NT2/D1 (cell line): ENCODE results near the gene KRTAP22-1.

ENCODE experiments used
- DNase-seq: peaks from one replicate; pipeline ENCODE4 v3.0.0-alpha.2; 2011; ENCODE audit warnings: low read depth, low spot score
- H3K27me3 ChIP-seq: 2 replicates; pipeline ENCODE4 v1.6.0; 2011; ENCODE audit warnings: mild to moderate bottlenecking; ENCODE audit not compliant: insufficient read length, insufficient read depth
- H3K36me3 ChIP-seq: 2 replicates; pipeline ENCODE4 v1.6.1; 2011; ENCODE audit warnings: mild to moderate bottlenecking, low read length, mixed read lengths; ENCODE audit not compliant: insufficient read depth, insufficient read length
- H3K4me1 ChIP-seq: 2 replicates; pipeline ENCODE4 v1.5.1; 2011; ENCODE audit not compliant: insufficient read depth, insufficient read length
- H3K4me3 ChIP-seq: 2 replicates; pipeline ENCODE4 v1.5.1; 2011; ENCODE audit warnings: low read depth; ENCODE audit not compliant: insufficient read length
- H3K9ac ChIP-seq: 2 replicates; pipeline ENCODE4 v1.6.0; 2011; ENCODE audit warnings: low read depth; ENCODE audit not compliant: insufficient read length
- H3K9me3 ChIP-seq: 2 replicates; pipeline ENCODE4 v1.5.1; 2011; ENCODE audit warnings: mild to moderate bottlenecking, low read length; ENCODE audit not compliant: insufficient read depth
- SUZ12 ChIP-seq: IDR thresholded peaks from 2 replicates; pipeline ENCODE4 v1.6.1; 2011; ENCODE audit not compliant: insufficient read length, insufficient read depth; ENCODE audit errors: extremely low read depth
- YY1 ChIP-seq: IDR thresholded peaks from 2 replicates; pipeline ENCODE4 v1.6.1; 2011; ENCODE audit not compliant: insufficient read length, insufficient read depth
- ZNF274 ChIP-seq: IDR thresholded peaks from 2 replicates; pipeline ENCODE4 v1.6.1; 2011; ENCODE audit warnings: mild to moderate bottlenecking, low read depth, low read length

The KRTAP22-1 gene

DNA sequence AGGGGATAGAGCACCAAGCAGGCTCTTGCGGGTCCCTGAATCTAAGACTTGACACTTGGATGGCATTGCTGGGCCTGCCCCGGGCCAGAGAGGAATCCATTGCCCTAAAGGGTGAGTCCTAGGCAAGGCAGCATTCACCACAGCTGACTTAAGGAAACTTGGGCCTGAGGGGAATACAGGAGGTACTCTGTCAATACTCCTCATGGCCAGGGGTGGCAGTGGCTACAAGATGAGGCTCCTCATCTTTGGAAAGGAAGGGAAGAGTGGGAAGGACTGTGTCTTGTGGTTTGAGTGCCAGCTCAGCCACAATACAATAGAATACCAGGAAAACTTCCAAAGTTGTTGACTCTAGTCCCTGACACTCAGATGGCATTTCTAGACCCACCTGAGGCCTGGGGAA lies 5.1 kb downstream of the KRTAP22-1 start:
- TF ChIP-seq YY1 = no peak
- TF ChIP-seq ZNF274 = no peak
- no peak for TF ChIP-seq SUZ12
- H3K36me3 ChIP-seq = no peaks in the 10 kb centered on the region
- DNase-seq = peak; percentile 20
- H3K9me3 ChIP-seq = no peaks in the 10 kb centered on the region
- H3K27me3 ChIP-seq = no peaks in the 10 kb centered on the region
- no peak overlapping the region for H3K4me3 ChIP-seq
- no peaks in the 10 kb centered on the region for H3K4me1 ChIP-seq
- no peak overlapping the region for H3K9ac ChIP-seq

DNA sequence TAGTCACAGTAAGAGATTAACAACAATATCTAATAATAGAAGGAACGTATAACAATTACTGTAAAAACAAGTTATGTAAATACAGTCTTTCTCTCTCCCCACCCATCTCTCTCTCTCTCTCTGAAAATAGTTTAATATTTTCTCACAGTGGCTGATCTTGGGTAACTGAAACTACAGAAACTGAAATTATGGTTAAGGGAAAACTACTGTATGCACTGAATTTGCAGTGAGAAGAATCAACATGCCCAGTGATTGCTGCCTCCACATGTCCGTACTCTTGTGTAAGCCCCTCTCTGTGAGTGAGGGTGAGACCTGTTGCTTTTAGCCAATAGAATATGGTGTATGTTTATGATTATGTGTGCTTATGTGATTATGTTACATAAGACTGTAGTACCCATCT lies 11.2 kb downstream of the KRTAP22-1 start:
- TF ChIP-seq ZNF274 = no peak
- no peak for TF ChIP-seq YY1
- TF ChIP-seq SUZ12 = no peak
- no peaks in the 10 kb centered on the region for H3K9me3 ChIP-seq
- no peaks in the 10 kb centered on the region for H3K27me3 ChIP-seq
- H3K36me3 ChIP-seq = no peaks in the 10 kb centered on the region
- H3K4me1 ChIP-seq = no peaks in the 10 kb centered on the region
- H3K4me3 ChIP-seq = no peak overlapping the region
- no peak for DNase-seq
- H3K9ac ChIP-seq = no peak overlapping the region

DNA sequence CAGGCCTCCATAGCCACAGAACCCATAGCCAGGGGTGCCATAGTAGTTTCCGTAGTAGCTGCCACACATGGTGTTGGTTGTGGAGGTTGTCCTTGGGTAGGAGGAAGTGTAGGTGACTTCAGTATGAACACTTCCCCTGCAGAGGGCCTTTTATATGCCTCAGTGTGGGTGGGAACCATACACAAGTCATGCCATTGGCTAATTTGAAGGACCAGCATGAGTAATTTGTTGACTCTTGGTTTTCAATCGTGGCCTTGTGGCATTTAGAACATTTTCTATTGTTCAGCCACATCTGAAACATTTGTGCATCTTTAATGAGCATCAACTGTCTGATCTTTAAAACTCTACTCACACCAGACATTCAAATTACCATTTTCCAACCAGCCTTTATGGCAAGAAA lies 12.9 kb downstream of the KRTAP22-1 start, which contains the start of gene KRTAP6-1:
TSS of gene KRTAP6-1 (minus strand) at position 95 of the 400 bp plus-strand sequence. CDS start at position 69, 26 bp downstream.
- TF ChIP-seq SUZ12 (no peak), ZNF274 (no peak), YY1 (no peak)
- no peaks in the 10 kb centered on the region for H3K9me3 ChIP-seq
- no peak for DNase-seq
- no peaks in the 10 kb centered on the region for H3K27me3 ChIP-seq
- H3K4me1 ChIP-seq = no peaks in the 10 kb centered on the region
- no peak within 1 kb of the TSS for H3K4me3 ChIP-seq
- H3K9ac ChIP-seq = no peak within 1 kb of the TSS
- H3K36me3 ChIP-seq = no peaks in the 10 kb centered on the region

DNA sequence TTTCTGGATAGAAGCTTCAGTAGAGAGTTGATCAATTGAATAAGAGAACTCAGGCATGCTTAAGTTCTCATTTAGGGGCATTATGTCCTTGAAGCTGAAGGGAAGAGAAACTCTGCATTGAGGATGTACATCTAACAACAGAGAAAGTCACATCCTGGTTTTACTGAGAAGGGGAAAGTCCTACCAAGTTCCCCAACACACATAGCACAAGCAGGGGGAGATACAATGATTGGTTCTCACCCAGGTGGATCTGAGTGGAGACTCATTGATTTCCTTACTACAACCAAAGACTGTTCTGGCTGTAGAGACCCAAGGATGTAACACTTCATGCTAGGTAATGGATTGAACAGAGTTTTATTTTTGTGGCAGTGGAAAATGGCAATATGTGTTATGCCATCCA lies 14.3 kb downstream of the KRTAP22-1 start:
- TF ChIP-seq SUZ12 = no peak
- TF ChIP-seq ZNF274 = no peak
- TF ChIP-seq YY1 = no peak
- Histone ChIP-seq H3K9me3 (no peaks in the 10 kb centered on the region), H3K36me3 (no peaks in the 10 kb centered on the region), H3K4me1 (no peaks in the 10 kb centered on the region), H3K9ac (no peak overlapping the region), H3K4me3 (no peak overlapping the region), H3K27me3 (no peaks in the 10 kb centered on the region)
- no peak for DNase-seq

DNA sequence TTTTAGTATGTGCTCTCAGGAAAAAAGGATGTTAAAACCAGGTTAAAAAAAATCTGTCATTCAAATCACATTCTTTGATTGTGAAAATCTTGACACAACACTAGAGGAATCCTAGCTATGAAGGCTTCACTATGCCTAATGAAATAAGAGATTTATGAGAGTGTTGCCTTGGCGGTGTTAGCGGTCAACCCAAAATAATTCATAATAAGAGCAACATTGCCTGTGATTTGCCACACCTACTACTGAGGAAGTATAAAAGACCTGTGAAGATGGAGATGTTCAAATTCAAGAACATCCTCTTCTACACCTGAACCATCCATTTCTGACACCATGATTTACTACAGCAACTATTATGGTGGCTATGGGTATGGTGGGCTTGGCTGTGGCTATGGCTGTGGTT lies 15.2 kb downstream of the KRTAP22-1 start, which contains the start of gene KRTAP20-1:
TSS of gene KRTAP20-1 (plus strand) at position 301 of the 400 bp plus-strand sequence. CDS start at position 331, 30 bp downstream.
- TF ChIP-seq YY1 (no peak), SUZ12 (no peak), ZNF274 (no peak)
- no peak within 1 kb of the TSS for H3K9ac ChIP-seq
- no peak for DNase-seq
- H3K27me3 ChIP-seq = no peaks in the 10 kb centered on the region
- no peaks in the 10 kb centered on the region for H3K36me3 ChIP-seq
- no peaks in the 10 kb centered on the region for H3K4me1 ChIP-seq
- no peak within 1 kb of the TSS for H3K4me3 ChIP-seq
- H3K9me3 ChIP-seq = no peaks in the 10 kb centered on the region

DNA sequence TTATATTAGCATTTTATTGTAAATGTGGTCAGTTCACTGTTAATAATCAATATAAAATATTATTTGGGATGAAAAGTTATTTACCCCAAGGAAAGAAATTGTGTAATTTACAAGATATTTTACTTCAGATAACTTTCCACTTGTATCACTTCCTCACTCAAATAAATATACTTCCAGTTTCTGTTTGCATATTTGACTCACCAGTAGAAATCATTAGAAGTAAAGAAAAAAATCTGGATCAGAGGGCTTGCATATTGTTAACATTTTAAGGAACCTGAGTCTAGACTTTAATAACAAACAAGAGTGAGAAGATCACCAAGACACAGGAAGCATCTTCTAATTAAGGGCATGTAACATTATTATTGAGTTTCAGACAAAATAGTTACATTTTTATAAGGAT lies 19.2 kb downstream of the KRTAP22-1 start:
- H3K9ac ChIP-seq = no peak overlapping the region
- H3K9me3 ChIP-seq = peaks cover 10% of the 10 kb centered on the region; the same call in 1 of the 2 replicates
- no peaks in the 10 kb centered on the region for H3K27me3 ChIP-seq
- TF ChIP-seq ZNF274 (no peak), SUZ12 (no peak), YY1 (no peak)
- no peaks in the 10 kb centered on the region for H3K36me3 ChIP-seq
- DNase-seq = no peak
- no peak overlapping the region for H3K4me3 ChIP-seq
- H3K4me1 ChIP-seq = no peaks in the 10 kb centered on the region

DNA sequence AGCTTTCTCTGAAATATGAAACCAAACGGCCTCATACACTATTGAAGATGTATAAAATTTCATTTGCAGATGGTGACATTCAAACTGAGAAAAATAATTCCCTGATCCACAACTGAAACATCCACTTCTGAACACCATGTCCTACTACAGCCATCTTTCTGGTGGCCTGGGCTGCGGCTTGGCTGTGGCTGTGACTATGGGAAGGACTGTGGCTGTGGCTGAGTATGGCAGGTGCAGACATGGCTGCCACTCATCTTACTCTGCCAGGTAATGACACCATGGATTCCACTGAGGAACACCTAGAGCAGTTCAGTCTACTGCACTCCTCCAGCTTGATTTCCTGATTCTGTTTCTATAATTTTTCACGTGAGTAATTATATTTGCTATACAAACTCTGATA lies 19.6 kb downstream of the KRTAP22-1 start, which contains the start of gene KRTAP20-4:
TSS of gene KRTAP20-4 (plus strand) at position 106 of the 400 bp plus-strand sequence.
- TF ChIP-seq SUZ12 (no peak), ZNF274 (no peak), YY1 (no peak)
- H3K4me1 ChIP-seq = no peaks in the 10 kb centered on the region
- H3K36me3 ChIP-seq = no peaks in the 10 kb centered on the region
- DNase-seq = no peak
- peaks cover 14% of the 10 kb centered on the region; the same call in 1 of the 2 replicates for H3K9me3 ChIP-seq
- no peak within 1 kb of the TSS for H3K9ac ChIP-seq
- H3K4me3 ChIP-seq = no peak within 1 kb of the TSS
- H3K27me3 ChIP-seq = no peaks in the 10 kb centered on the region
